Measurements from ENCODE around the gene LMAN2.
"Not testable (repeated sequence)": the region's sequence is repeated elsewhere in the genome, so short reads cannot be mapped to it uniquely, and the experiment has no call there.

LMAN2 gene

GRCh38 chr5:177378884-177379883 lies 27.7 kb upstream of the LMAN2 start:
- no peak for DNase-seq (ENCODE audit: low read depth)

- no peak for DNase-seq (ENCODE audit: low read depth)
These were observed 26.6 kb upstream of the LMAN2 start for GRCh38 chr5:177377851-177378776.

GRCh38 chr5:177376107-177376506 lies 24.6 kb upstream of the LMAN2 start:
- no peak for DNase-seq (ENCODE audit: low read depth)

GRCh38 chr5:177375516-177375915 lies 24.0 kb upstream of the LMAN2 start:
- not testable (repeated sequence) for DNase-seq (ENCODE audit: low read depth)

GRCh38 chr5:177374211-177374610 lies 22.7 kb upstream of the LMAN2 start:
- no peak for DNase-seq (ENCODE audit: low read depth)

GRCh38 chr5:177373806-177374205 lies 22.3 kb upstream of the LMAN2 start:
- DNase-seq (ENCODE audit: low read depth) = no peak

- no peak for DNase-seq (ENCODE audit: low read depth)
These were observed 21.4 kb upstream of the LMAN2 start for GRCh38 chr5:177372910-177373309.

GRCh38 chr5:177372034-177372896 lies 20.8 kb upstream of the LMAN2 start:
- DNase-seq (ENCODE audit: low read depth) = no peak

GRCh38 chr5:177371120-177372033 lies 19.9 kb upstream of the LMAN2 start:
- DNase-seq (ENCODE audit: low read depth) = no peak

- DNase-seq (ENCODE audit: low read depth) = peak; percentile 28
These were observed 19.1 kb upstream of the LMAN2 start for GRCh38 chr5:177370488-177371119.

- no peak for DNase-seq (ENCODE audit: low read depth)
These were observed 18.4 kb upstream of the LMAN2 start for GRCh38 chr5:177369645-177370440.

- DNase-seq (ENCODE audit: low read depth) = no peak
These were observed 17.6 kb upstream of the LMAN2 start for GRCh38 chr5:177368869-177369644.

GRCh38 chr5:177367981-177368868 lies 16.8 kb upstream of the LMAN2 start:
- DNase-seq (ENCODE audit: low read depth) = no peak

GRCh38 chr5:177367323-177367848 lies 15.9 kb upstream of the LMAN2 start:
- no peak for DNase-seq (ENCODE audit: low read depth)

GRCh38 chr5:177366528-177367322 lies 15.3 kb upstream of the LMAN2 start:
- no peak for DNase-seq (ENCODE audit: low read depth)

GRCh38 chr5:177365845-177366527 lies 14.5 kb upstream of the LMAN2 start:
- DNase-seq (ENCODE audit: low read depth) = no peak

Measured in stimulated activated CD8-positive, alpha-beta memory T cell treated with anti-CD3 and anti-CD28 coated beads, Interleukin-15, amount 100 ng/mL, for 1 hour (primary cell).